A673 (cell line): ENCODE data around the gene FAHD1. TPM values are rescaled to one million over a fixed set of nuclear protein-coding genes. Genes with fewer than 3 reads are reported as not detected.

Experiments used
- BruUV-seq: library from RNA; stranded (reverse); fragments of 400-500 nt; replicated peaks from 2 replicates; lab custom pipeline; 2021; lab: Mats Ljungman, UMichigan
- CTCF ChIA-PET: fragments of 300-600 bp; sonication (Branson Sonifier 250); formaldehyde crosslinking; loops from one replicate; lab custom pipeline; 2022; ENCODE audit warnings: antibody characterized with exemption; lab: Charles Lee
- POLR2A ChIA-PET: fragments of 300-600 bp; sonication (Branson Sonifier 250); formaldehyde crosslinking; loops from one replicate; lab custom pipeline; 2022; ENCODE audit warnings: antibody characterized with exemption; ENCODE audit not compliant: low non-redundant PET; lab: Charles Lee
- DNase-seq: peaks from one replicate; pipeline ENCODE4 v3.0.0-alpha.2; 2015; ENCODE audit warnings: low spot score
- H3K27ac ChIP-seq: fragments of 200-600 bp; sonication (generic); 2 replicates; pipeline ENCODE4 v1.5.1; 2016; ENCODE audit warnings: mixed run types, low read depth, mild to moderate bottlenecking, mixed read lengths, antibody characterized with exemption, low read length; ENCODE audit not compliant: poor library complexity, severe bottlenecking
- H3K27me3 ChIP-seq: fragments of 200-600 bp; sonication (generic); replicated peaks from 2 replicates; pipeline ENCODE4 v1.6.1; 2017; ENCODE audit warnings: mixed run types, low read depth, mild to moderate bottlenecking, mixed read lengths, antibody characterized with exemption, low read length; ENCODE audit not compliant: insufficient read depth, poor library complexity
- H3K36me3 ChIP-seq: fragments of 200-600 bp; sonication (generic); 2 replicates; pipeline ENCODE4 v1.6.1; 2016; ENCODE audit warnings: mixed run types, mild to moderate bottlenecking, mixed read lengths, antibody characterized with exemption, low read length; ENCODE audit not compliant: insufficient read depth, poor library complexity, severe bottlenecking
- H3K4me1 ChIP-seq: fragments of 200-600 bp; sonication (generic); 2 replicates; pipeline ENCODE4 v1.6.1; 2017; ENCODE audit warnings: mixed run types, mild to moderate bottlenecking, mixed read lengths, antibody characterized with exemption, low read length; ENCODE audit not compliant: insufficient read depth, poor library complexity, severe bottlenecking
- H3K4me3 ChIP-seq: fragments of 200-600 bp; sonication (generic); 2 replicates; pipeline ENCODE4 v1.5.1; 2016; ENCODE audit warnings: low read depth, mixed run types, mild to moderate bottlenecking, mixed read lengths, low read length; ENCODE audit not compliant: poor library complexity, severe bottlenecking
- H3K9me3 ChIP-seq: fragments of 200-600 bp; sonication (generic); 2 replicates; pipeline ENCODE4 v1.6.1; 2016; ENCODE audit warnings: mixed run types, low read depth, mild to moderate bottlenecking, mixed read lengths, antibody characterized with exemption, low read length; ENCODE audit not compliant: poor library complexity, severe bottlenecking
- CTCF ChIP-seq: fragments of 300-800, 200-600 bp; sonication (generic); conservative IDR thresholded peaks from 2 replicates; pipeline ENCODE4 v1.5.1; 2017; ENCODE audit warnings: low read depth, mild to moderate bottlenecking, antibody characterized with exemption, low read length, moderate library complexity, mixed read lengths
- EZH2 ChIP-seq: fragments of 200-600 bp; sonication (generic); IDR thresholded peaks from 2 replicates; pipeline ENCODE4 v1.6.1; 2017; ENCODE audit warnings: borderline replicate concordance, low read depth, mild to moderate bottlenecking, mixed read lengths, antibody characterized with exemption, low read length; ENCODE audit not compliant: poor library complexity, severe bottlenecking
- intact Hi-C: fragments of 100-400 bp; cut with micrococcal nuclease; formaldehyde crosslinking; loops from one replicate; pipeline ENCODE4 v1.10.0; 2022; ENCODE audit not compliant: unreplicated experiment
- total RNA-seq: library from RNA; stranded (reverse); gene quantifications from 2 replicates; pipeline ENCODE4 v1.2.3, GENCODE V29; 2021

Gene FAHD1
- total RNA-seq, 1 experiment from 2014 or later: 19.9 TPM

GRCh38 chr16:1788095-1788707, 38.8 kb upstream of the FAHD1 start:
- POLR2A ChIA-PET: no interaction called here
- Histone ChIP-seq H3K4me1 (no peaks in the 10 kb centered on the region), H3K4me3 (no peak overlapping the region), H3K9me3 (no peaks in the 10 kb centered on the region), H3K36me3 (peaks cover 18% of the 10 kb centered on the region), H3K27ac (no peak overlapping the region), H3K27me3 (no peaks in the 10 kb centered on the region)
- intact Hi-C loops: no loop called here
- no TSS peak for BruUV-seq
- CTCF ChIA-PET: no interaction called here
- no peak for DNase-seq
- no peak for TF ChIP-seq CTCF
- TF ChIP-seq EZH2: no peak

GRCh38 chr16:1788708-1789100, 38.3 kb upstream of the FAHD1 start:
- no peak for DNase-seq
- TF ChIP-seq CTCF (no peak), EZH2 (no peak)
- H3K27me3 ChIP-seq: no peaks in the 10 kb centered on the region
- BruUV-seq: no TSS peak
- CTCF ChIA-PET: no interaction called here
- intact Hi-C loops: no loop called here
- POLR2A ChIA-PET: no interaction called here
- no peaks in the 10 kb centered on the region for H3K4me1 ChIP-seq
- H3K4me3 ChIP-seq: no peak overlapping the region
- H3K27ac ChIP-seq: no peak overlapping the region
- H3K36me3 ChIP-seq: peaks cover 18% of the 10 kb centered on the region
- H3K9me3 ChIP-seq: no peaks in the 10 kb centered on the region

DNA sequence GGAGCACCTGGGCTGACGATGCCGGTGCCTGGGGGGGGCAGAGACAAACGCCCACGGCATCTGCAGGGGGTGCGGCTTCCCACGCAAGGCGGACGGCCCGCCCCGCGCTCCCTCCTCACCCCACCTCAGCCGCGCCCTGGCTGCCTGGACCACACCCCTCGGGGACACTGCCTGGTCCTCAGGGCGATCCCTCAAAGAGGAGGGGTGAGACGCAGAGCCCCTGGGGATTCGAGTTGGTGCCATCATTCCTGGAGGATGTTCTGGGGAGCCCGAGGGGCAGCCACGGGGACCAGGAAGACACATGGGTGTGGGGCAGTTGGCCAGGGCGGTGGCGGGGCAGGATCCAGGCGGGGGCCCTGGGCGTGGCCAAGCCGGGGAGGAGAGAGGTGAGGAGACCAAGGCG, 37.4 kb upstream of the FAHD1 start:
- POLR2A ChIA-PET: no interaction called here
- DNase-seq: no peak
- Histone ChIP-seq H3K27ac (no peak overlapping the region), H3K4me1 (no peaks in the 10 kb centered on the region), H3K36me3 (peaks cover 18% of the 10 kb centered on the region), H3K9me3 (no peaks in the 10 kb centered on the region), H3K27me3 (no peaks in the 10 kb centered on the region), H3K4me3 (no peak overlapping the region)
- BruUV-seq: no TSS peak
- TF ChIP-seq CTCF (no peak), EZH2 (no peak)
- CTCF ChIA-PET: no interaction called here
- intact Hi-C loops: no loop called here
